Measurements from ENCODE around the gene PIAS4.

The PIAS4 gene

GRCh38 chr19:4023600-4024398 is 16.3 kb downstream of the PIAS4 start:
- DNase-seq = no peak

DNA sequence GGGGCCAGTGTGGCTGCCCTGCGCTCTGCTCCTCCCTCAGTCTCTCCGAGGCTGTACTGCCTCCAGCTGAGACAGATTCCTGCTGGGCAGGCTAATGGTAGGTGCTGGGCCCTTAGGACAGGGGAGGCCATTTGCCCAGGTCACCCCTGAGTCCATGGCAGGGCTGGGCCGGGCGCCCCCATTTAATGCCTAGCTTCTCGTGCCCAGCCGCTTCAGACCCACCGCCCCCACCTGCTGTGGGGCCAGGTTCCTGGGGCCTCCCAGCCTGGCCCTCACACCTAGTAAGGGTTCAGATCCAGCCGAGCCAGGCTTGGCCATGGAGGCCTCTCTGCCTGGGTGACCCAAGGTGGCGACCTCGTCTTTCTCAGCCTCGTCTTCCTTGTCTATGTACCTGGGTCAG is 17.8 kb downstream of the PIAS4 start:
- DNase-seq = no peak

DNA sequence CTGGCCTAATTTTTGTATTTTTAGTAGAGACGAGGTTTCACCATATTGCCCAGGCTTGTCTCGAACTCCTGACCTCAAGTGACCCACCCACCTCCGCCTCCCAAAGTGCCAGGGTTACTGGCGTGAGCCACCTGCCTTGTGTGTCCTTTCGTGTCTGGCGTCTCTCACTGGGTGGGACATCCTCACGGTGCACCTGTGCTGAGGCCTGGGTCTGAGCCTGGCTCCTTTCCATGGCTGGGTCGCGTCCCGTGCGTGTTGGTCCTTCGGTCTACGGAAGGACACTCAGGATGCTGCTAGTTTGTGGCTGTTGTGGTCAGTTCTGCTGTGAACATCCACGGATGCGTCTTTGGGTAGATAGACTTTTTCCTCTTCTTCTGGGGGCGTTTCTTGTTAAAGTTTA is 19.6 kb downstream of the PIAS4 start:
- no peak for DNase-seq

DNA sequence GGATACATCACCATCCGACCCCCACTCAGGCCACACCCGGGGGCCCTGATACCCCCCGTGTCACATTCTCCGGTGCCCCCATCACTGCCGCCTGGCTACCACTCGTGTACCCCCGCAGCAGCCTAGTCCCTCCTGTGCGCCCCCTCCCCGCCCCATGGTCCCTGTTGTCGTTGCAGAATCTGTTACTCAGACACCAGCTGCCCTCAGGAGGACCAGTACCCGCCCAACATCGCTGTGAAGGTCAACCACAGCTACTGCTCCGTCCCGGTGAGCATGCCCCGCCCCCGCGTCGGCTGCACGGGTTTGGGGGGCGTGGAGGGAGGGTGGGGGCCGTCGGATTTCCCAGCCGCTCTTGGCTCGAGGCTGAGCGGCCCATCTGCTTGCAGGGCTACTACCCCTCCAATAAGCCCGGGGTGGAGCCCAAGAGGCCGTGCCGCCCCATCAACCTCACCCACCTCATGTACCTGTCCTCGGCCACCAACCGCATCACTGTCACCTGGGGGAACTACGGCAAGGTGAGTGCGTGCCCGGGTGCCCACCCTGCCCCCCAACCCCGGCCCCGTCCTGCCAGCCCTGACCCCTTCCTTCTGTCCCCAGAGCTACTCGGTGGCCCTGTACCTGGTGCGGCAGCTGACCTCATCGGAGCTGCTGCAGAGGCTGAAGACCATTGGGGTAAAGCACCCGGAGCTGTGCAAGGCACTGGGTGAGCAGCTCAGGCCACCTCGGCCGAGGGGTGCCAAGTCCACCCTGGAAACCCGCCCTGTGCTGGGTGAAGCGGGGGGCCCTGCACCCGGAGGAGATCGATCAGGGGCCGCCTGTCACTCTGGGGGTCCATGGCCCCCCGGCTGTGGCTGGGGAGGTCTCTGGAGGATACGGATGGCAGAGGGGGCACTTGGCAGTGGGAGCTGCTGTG is 21.1 kb downstream of the PIAS4 start:
- no peak for DNase-seq

DNA sequence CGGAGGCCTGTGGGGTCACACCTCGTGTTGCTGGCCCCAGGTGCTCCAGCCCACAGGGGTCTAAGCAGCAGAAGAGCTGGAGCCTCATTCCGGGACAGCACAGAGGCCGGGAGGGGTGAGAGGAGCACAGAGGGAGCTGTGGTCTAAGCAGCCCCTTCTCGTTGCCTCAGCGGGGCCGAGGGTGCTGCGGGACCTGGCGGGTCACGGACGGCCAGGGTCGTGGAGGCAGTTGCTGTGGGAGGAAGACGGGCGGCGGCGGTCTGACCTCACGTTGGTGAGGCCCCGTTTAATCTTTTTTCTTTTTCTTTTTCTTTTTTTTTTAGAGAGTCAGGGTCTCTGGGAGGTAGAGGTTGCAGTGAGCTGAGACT is 21.7 kb downstream of the PIAS4 start:
- no peak for DNase-seq

DNA sequence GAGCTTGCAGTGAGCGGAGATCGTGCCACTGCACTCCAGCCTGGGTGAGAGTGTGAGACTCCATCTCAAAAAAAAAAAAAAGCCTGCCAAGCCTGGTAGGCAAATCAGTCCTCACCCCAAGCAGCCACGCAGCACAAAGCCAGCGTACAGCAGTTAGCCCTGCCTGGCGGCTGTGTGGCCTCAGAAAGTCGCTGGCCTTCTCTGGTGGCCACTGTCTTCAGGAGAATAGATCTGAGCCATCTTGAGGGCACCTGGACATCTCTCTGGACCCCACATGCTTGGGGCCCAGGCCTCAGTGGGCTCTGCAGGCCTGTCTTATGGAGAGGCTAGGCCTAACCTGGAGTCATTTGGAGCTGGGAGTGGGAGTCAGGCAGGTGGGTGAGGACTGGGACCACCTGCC is 23.0 kb downstream of the PIAS4 start:
- DNase-seq = no peak

DNA sequence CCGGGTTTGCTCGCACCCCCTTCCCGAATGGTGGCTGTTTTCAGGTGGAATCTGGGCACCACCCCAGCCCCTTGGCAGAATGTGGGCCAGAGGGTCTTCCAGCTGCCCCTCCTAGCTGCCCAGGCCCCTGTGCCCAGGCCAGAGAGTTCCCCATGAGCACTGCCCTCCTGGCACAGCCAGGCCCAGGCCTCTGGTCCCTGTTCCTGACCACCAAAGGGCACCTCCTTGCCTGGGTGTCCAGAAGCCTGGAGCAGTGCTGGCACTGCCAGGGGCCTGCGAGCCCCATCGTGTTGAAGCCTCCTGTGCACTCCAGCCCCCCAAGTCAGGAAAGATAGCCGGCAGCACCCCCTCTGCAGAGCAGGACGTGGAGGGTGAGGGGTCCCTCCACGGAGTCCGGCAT is 23.4 kb downstream of the PIAS4 start:
- no peak for DNase-seq

- no peak for DNase-seq
Measured at GRCh38 chr19:4031420-4031819, 23.9 kb downstream of the PIAS4 start.

DNA sequence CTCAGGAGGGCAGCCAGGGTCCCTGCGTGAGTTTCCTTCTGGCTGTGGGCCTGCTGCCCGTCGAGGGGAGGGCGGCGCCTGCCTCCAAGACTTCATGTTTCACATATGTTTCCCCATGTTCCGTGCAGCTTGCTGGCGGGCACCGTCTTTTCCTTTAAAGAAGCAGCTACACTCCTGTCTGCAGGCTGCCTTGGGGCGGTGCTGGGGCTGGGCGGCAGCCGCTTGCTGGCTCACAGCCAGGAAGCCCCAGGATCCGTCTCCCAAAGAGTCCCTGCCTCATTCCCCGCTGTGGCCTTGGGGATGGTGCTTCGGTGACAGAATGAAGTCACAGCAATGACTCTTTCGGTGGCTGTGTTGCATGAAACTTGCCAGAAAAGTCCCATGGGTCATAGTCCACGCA is 24.9 kb downstream of the PIAS4 start:
- no peak for DNase-seq

DNA sequence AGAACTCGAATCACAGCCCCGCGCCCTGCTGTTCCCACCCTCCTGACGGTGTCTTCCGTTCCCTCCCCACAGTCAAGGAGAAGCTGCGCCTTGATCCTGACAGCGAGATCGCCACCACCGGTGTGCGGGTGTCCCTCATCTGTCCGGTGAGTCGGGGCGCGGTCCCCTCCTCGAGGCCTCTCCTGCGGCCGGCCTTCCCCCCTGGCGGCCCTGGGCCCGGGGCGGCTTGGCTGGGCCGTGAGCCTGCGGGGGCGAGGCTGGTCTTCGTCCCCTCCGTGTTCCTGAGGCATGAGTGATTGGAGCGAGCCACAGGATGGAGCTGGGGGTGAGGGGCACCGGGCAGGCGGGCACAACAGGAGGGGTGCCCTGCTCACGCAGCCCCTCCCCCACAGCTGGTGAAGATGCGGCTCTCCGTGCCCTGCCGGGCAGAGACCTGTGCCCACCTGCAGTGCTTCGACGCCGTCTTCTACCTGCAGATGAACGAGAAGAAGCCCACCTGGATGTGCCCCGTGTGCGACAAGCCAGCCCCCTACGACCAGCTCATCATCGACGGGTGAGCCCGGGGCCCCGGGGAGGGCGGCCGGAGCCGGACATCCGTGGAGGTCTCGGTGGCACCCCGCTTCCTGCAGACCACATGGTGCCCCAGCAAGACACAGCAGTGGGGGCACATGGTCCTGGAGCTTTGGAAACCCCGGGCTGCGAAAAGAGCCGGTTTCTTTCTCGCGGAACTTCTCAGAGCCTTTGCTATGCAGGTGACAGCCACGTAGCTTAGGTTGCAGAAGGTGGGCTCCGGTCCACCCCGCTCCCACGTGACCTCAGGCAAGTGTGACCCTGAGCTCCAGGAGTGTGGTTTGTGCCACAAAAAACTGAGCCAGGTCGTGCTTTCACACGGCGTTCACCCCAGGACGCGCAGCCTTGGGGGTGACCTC is 25.8 kb downstream of the PIAS4 start:
- DNase-seq = no peak

GRCh38 chr19:4034048-4035017 is 26.8 kb downstream of the PIAS4 start:
- DNase-seq = no peak

GRCh38 chr19:4035018-4035566 is 27.6 kb downstream of the PIAS4 start:
- DNase-seq = no peak

DNA sequence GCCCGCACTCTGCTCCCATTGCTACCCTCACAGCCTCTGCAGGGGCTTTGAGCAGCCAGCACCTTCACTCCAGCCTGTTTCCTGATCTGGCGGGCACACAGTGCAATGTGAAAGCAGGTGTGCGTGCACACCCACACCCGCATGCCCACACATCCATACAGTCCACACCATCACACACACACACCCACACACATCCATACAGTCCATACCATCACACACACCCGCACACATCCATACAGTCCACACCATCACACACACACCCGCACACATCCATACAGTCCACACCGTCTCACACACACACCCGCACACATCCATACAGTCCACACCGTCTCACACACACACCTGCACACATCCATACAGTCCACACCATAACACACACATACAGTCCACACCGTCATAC is 28.0 kb downstream of the PIAS4 start:
- no peak for DNase-seq

DNA sequence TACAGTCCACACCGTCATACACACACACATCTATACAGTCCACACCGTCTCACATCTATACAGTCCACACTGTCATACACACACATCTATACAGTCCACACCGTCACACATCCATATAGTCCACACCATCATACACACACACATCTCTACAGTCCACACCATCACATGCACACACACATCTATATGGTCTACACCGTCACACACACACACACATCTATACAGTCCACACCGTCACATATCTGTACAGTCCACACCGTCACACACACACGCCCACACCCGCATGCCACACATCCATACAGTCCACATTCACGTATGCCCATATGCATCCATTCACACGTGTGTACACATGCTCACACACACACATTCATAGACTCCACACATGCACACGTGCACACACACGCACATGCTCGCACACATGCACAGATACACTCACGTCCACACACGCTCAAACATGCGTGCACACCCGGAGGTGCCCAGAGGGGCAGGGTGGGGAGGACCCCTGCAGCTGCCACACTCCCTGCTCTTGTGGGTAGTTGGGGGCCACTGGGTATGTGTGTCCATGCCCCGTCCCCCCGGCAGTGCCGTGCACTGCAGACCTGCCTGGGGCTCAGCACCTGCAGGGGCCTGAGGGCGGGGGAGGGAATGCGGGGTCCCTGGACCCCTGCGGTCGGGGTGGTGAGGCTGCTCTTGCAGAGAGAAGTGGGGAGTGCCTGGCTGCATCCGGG is 29.2 kb downstream of the PIAS4 start:
- DNase-seq = no peak

DNA sequence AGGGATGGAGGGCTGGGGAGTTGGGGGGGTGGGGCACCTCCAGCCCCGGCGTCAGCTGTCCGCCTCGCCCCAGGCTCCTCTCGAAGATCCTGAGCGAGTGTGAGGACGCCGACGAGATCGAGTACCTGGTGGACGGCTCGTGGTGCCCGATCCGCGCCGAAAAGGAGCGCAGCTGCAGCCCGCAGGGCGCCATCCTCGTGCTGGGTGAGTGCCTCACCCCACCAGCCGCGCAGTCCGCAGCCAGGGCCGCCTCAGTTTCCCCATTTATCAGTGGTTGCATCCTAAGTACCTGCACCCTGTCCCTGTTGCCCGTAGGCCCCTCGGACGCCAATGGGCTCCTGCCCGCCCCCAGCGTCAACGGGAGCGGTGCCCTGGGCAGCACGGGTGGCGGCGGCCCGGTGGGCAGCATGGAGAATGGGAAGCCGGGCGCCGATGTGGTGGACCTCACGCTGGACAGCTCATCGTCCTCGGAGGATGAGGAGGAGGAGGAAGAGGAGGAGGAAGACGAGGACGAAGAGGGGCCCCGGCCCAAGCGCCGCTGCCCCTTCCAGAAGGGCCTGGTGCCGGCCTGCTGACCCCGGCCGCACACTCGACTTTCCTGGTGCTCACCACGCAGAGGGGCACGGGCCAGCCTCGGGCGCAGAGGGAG is 29.9 kb downstream of the PIAS4 start:
- DNase-seq = no peak

GRCh38 chr19:4038057-4038456 is 30.5 kb downstream of the PIAS4 start:
- no peak for DNase-seq

DNA sequence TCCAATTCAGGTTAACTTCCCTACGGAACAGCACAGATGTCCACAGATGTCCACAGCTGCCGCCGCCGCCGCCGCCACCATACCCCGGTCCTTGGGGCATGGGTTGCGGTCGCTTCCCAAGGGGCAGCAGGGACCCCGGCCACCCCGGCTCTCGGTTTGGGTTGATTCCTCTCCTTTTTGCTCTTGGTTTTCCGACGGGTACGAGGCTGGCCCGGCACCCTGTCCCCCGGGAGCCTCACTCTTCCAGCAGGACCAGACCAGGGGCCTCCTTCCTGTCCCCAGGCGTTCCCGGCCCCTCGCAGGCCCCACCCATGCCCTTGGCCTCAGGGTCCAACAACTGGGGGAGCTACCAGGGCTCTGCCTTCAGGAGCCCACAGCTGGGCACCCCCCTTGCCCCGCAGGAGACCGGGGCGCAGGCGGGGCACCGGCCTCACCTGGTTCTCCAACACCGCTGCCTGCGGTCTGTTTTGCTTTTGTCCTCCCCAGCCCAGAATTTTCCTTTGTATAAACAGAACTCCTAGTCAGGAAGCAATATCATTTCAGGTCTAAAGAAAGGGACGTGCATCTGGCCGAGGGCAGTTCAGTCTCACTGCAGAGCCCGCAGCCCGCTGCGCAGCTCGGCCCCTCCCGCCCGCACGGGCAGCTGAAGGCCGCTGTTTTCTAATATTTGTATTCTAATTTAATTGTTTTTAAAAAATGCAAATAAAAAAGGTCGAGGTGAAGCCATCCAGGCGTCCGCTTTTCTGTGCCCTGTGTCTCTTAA is 31.3 kb downstream of the PIAS4 start:
- no peak for DNase-seq

- no peak for DNase-seq
Measured at GRCh38 chr19:4042064-4042730, 34.7 kb downstream of the PIAS4 start.

- DNase-seq = no peak
Measured at GRCh38 chr19:4042731-4043082, 35.2 kb downstream of the PIAS4 start.
